Activated CD8-positive, alpha-beta memory T cell treated with anti-CD3 and anti-CD28 coated beads, Interleukin-2, amount 50 U/mL, for 48 hours (primary cell): ENCODE results near the gene MDH2.
"Not testable (repeated sequence)": the region's sequence is repeated elsewhere in the genome, so short reads cannot be mapped to it uniquely, and the experiment has no call there.

ENCODE experiments used
- DNase-seq: peaks from one replicate; pipeline ENCODE4 v3.0.0-alpha.2; 2020

MDH2 gene

GRCh38 chr7:76073335-76073990 lies 25.6 kb downstream of the MDH2 start:
- no peak for DNase-seq

GRCh38 chr7:76074306-76074971 lies 26.5 kb downstream of the MDH2 start:
- no peak for DNase-seq

GRCh38 chr7:76074972-76075370 lies 27.1 kb downstream of the MDH2 start:
- DNase-seq = no peak

- DNase-seq = no peak
These were observed 29.1 kb downstream of the MDH2 start for GRCh38 chr7:76076995-76077394.

GRCh38 chr7:76077435-76077834 lies 29.5 kb downstream of the MDH2 start:
- DNase-seq = no peak

GRCh38 chr7:76080204-76080603 lies 32.3 kb downstream of the MDH2 start:
- no peak for DNase-seq

GRCh38 chr7:76084115-76084514 lies 36.2 kb downstream of the MDH2 start:
- not testable (repeated sequence) for DNase-seq

GRCh38 chr7:76086070-76086469 lies 38.2 kb downstream of the MDH2 start:
- DNase-seq = no peak

- not testable (repeated sequence) for DNase-seq
These were observed 39.5 kb downstream of the MDH2 start for GRCh38 chr7:76087362-76087791.

GRCh38 chr7:76089865-76090475 lies 42.1 kb downstream of the MDH2 start:
- DNase-seq = no peak

- no peak for DNase-seq
These were observed 43.6 kb downstream of the MDH2 start for GRCh38 chr7:76091506-76091905.

- DNase-seq = not testable (repeated sequence)
These were observed 45.6 kb downstream of the MDH2 start for GRCh38 chr7:76093531-76093930.

- DNase-seq = not testable (repeated sequence)
These were observed 46.4 kb downstream of the MDH2 start for GRCh38 chr7:76094326-76094725.

GRCh38 chr7:76095908-76096307 lies 48.0 kb downstream of the MDH2 start:
- DNase-seq = no peak

- not testable (repeated sequence) for DNase-seq
These were observed 54.0 kb downstream of the MDH2 start for GRCh38 chr7:76101693-76102437.

GRCh38 chr7:76103788-76104187 lies 55.9 kb downstream of the MDH2 start:
- DNase-seq = not testable (repeated sequence)

- not testable (repeated sequence) for DNase-seq
These were observed 58.2 kb downstream of the MDH2 start for GRCh38 chr7:76106130-76106529.

- DNase-seq = no peak
These were observed 59.0 kb downstream of the MDH2 start for GRCh38 chr7:76106893-76107292.

GRCh38 chr7:76108540-76109233 lies 60.8 kb downstream of the MDH2 start:
- no peak for DNase-seq

- DNase-seq = not testable (repeated sequence)
These were observed 65.2 kb downstream of the MDH2 start for GRCh38 chr7:76113042-76113630.

- DNase-seq = not testable (repeated sequence)
These were observed 66.8 kb downstream of the MDH2 start for GRCh38 chr7:76114742-76115141.
